Brain microvascular endothelial cell (primary cell): ENCODE data around the gene MAP4K5.

ENCODE experiments used
- DNase-seq: peaks from one replicate; pipeline ENCODE4 v3.0.0-alpha.2; 2020
- H3K27ac ChIP-seq: fragments of 250-450 bp; sonication (Bioruptor Pico); 2 replicates; pipeline ENCODE4 v1.5.1; 2020; ENCODE audit warnings: mild to moderate bottlenecking, moderate library complexity
- H3K27me3 ChIP-seq: fragments of 250-450 bp; sonication (Bioruptor Pico); replicated peaks from 2 replicates; pipeline ENCODE4 v1.5.1; 2020; ENCODE audit warnings: mild to moderate bottlenecking
- H3K36me3 ChIP-seq: fragments of 250-450 bp; sonication (Bioruptor Pico); replicated peaks from 2 replicates; pipeline ENCODE4 v1.5.1; 2020; ENCODE audit warnings: mild to moderate bottlenecking
- H3K4me3 ChIP-seq: 2 replicates; pipeline ENCODE4 v1.5.1; 2011; ENCODE audit warnings: low read depth, mild to moderate bottlenecking, control low read depth, low read length, moderate library complexity
- CTCF ChIP-seq: IDR thresholded peaks from 2 replicates; pipeline ENCODE4 v1.5.1; 2011; ENCODE audit warnings: low read depth, mild to moderate bottlenecking, moderate library complexity, low read length, control low read depth, inconsistent platforms; ENCODE audit errors: missing control alignments
- in situ Hi-C: cut with HindIII; loops from 2 replicates; pipeline ENCODE4 v1.10.0; 2017; ENCODE audit warnings: low sequenced_read_pairs, low pct_ligation_motif_present

The MAP4K5 gene

GRCh38 chr14:50479041-50479440 is 53.3 kb downstream of the MAP4K5 start:
- no peak for DNase-seq
- in situ Hi-C loops, result no loop called here
- no peak for TF ChIP-seq CTCF
- Histone ChIP-seq H3K27me3 (no peaks in the 10 kb centered on the region), H3K27ac (no peak overlapping the region), H3K36me3 (peaks cover 21% of the 10 kb centered on the region), H3K4me3 (no peak overlapping the region)

- H3K36me3 ChIP-seq, result peaks cover 32% of the 10 kb centered on the region
- TF ChIP-seq CTCF, result no peak
- H3K4me3 ChIP-seq, result no peak overlapping the region
- in situ Hi-C loops, result no loop called here
- no peak for DNase-seq
- H3K27ac ChIP-seq, result no peak overlapping the region
- H3K27me3 ChIP-seq, result no peaks in the 10 kb centered on the region
Measured at GRCh38 chr14:50477760-50478159, 54.6 kb downstream of the MAP4K5 start.

GRCh38 chr14:50476134-50476533 is 56.2 kb downstream of the MAP4K5 start:
- DNase-seq, result no peak
- in situ Hi-C loops, result no loop called here
- Histone ChIP-seq H3K4me3 (no peak overlapping the region), H3K27ac (no peak overlapping the region), H3K36me3 (peaks cover 42% of the 10 kb centered on the region), H3K27me3 (no peaks in the 10 kb centered on the region)
- no peak for TF ChIP-seq CTCF

- no peak overlapping the region for H3K4me3 ChIP-seq
- peaks cover 48% of the 10 kb centered on the region for H3K36me3 ChIP-seq
- DNase-seq, result no peak
- no peak for TF ChIP-seq CTCF
- no peak overlapping the region for H3K27ac ChIP-seq
- H3K27me3 ChIP-seq, result no peaks in the 10 kb centered on the region
- in situ Hi-C loops, result no loop called here
Measured at GRCh38 chr14:50475460-50475859, 56.9 kb downstream of the MAP4K5 start.

GRCh38 chr14:50471838-50472465 is 60.4 kb downstream of the MAP4K5 start:
- Histone ChIP-seq H3K27ac (no peak overlapping the region), H3K27me3 (no peaks in the 10 kb centered on the region), H3K36me3 (peaks cover 68% of the 10 kb centered on the region), H3K4me3 (no peak overlapping the region)
- in situ Hi-C loops, result no loop called here
- no peak for TF ChIP-seq CTCF
- no peak for DNase-seq

GRCh38 chr14:50469982-50470381 is 62.4 kb downstream of the MAP4K5 start:
- in situ Hi-C loops, result no loop called here
- TF ChIP-seq CTCF, result no peak
- Histone ChIP-seq H3K27ac (no peak overlapping the region), H3K4me3 (no peak overlapping the region), H3K36me3 (peaks cover 73% of the 10 kb centered on the region), H3K27me3 (no peaks in the 10 kb centered on the region)
- DNase-seq, result no peak
